NCI-H2029 treated with DMSO at 0.1 percent for 48 hours (cell line): Measurements from ENCODE around the gene CHRNE.
"Not testable (repeated sequence)": the region's sequence is repeated elsewhere in the genome, so short reads cannot be mapped to it uniquely, and the experiment has no call there.

Source experiments
- DNase-seq: peaks from one replicate; lab custom pipeline; 2025; lab: John Stamatoyannopoulos, UW

The CHRNE gene

DNA sequence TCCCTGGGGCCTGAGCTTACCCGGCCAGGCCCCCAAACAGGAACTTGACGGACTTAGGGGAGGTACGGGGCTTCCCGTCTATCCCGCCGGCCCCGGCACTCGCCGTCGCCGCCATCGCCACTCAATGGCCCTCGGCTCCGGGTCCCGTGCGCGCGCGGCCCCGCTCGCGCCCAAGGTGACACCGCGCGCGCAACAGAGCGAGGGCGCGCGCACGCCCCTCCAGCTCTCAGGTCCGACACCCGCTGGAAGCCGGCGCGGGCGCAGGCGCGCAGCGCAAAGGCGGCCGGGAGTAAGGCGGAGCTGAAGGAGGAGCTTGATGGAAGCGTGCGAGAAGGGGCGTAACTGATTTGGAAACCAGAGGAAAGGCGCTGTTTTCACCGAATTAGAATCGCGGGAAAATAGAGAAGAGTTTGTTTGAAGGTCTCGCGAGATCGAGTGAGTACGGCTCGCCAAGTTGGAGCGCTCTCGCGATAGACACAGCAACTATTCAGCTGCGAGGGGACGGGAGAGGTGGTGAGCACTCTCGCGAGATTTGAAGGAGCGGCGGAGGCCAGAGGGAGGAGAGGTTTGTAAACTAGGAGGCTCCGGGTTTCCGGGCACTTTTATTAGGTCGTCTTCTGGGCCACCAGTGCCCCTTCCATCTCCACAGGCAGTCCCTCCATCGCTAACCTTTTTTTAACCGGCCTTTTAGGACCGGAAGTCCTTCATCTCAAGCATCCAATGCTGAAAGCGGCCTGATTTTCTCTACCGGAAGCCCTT lies 37.1 kb upstream of the CHRNE start, which contains the start of the genes RNF167 and SLC25A11:
TSS of gene RNF167 (plus strand) at position 473 of the 759 bp plus-strand sequence. CDS start 642 bp downstream, outside the sequence.
TSS of gene SLC25A11 (minus strand) at position 251 of the 759 bp plus-strand sequence. CDS start at position 115, 136 bp downstream.
- DNase-seq, result peak; percentile 88

DNA sequence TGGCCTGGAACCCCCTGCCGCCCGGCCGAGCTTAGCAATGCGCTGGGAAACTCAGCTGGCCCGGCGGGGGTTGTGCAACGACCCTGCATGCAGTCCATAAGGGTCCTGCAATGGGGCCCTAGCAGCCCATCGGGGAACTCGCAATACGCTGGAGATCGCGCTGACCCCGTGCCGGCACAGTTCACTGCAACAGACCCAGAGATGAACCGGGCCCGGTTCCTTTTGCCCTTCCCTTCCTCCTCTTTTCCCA lies 36.6 kb upstream of the CHRNE start:
- DNase-seq, result no peak

- no peak for DNase-seq
Observed at GRCh38 chr17:4938688-4939545, 36.0 kb upstream of the CHRNE start.

DNA sequence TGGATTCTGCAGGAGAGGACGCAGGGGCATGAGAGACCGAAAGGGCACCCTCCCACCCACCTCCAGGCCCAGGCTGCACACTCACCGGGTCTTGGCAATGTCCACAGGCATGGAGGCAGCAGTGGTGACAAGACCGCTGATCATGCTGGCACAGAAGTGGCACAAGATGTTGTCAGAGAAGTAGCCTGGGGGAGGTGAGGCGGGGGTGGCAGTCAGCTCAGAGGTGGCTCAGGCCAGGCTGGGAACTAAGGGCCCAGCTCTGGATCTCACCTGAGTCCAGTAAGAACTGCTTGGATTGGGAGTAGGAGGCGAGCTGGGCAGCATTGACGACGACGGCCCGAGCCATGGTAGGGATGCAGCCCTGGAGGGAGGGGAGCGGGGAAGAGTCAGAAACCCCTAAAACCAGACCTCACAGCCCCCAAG lies 35.2 kb upstream of the CHRNE start:
- no peak for DNase-seq

GRCh38 chr17:4937553-4937952 lies 34.7 kb upstream of the CHRNE start:
- DNase-seq, result no peak

- no peak for DNase-seq
Observed at GRCh38 chr17:4936436-4936835, 33.5 kb upstream of the CHRNE start.

GRCh38 chr17:4935650-4936049 lies 32.8 kb upstream of the CHRNE start:
- DNase-seq, result no peak

GRCh38 chr17:4934173-4934979 lies 31.5 kb upstream of the CHRNE start:
- DNase-seq, result no peak

DNA sequence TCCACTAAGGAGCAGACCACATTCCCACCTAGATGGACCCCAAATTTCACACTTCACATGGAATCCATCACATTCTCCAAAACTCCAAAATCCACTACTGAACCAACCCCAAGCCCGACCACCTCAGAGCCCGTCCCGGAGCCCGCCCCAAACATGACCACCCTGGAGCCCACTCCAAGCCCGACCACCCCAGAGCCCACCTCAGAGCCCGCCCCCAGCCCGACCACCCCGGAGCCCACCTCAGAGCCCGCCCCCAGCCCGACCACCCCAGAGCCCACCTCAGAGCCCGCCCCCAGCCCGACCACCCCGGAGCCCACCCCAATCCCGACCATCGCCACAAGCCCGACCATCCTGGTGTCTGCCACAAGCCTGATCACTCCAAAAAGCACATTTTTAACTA lies 30.7 kb upstream of the CHRNE start:
- DNase-seq, result no peak

DNA sequence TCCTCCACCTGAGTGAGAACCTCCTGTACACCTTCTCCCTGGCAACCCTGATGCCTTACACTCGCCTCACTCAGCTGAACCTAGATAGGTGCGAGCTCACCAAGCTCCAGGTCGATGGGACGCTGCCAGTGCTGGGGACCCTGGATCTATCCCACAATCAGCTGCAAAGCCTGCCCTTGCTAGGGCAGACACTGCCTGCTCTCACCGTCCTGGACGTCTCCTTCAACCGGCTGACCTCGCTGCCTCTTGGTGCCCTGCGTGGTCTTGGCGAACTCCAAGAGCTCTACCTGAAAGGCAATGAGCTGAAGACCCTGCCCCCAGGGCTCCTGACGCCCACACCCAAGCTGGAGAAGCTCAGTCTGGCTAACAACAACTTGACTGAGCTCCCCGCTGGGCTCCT lies 29.9 kb upstream of the CHRNE start:
- DNase-seq, result no peak

DNA sequence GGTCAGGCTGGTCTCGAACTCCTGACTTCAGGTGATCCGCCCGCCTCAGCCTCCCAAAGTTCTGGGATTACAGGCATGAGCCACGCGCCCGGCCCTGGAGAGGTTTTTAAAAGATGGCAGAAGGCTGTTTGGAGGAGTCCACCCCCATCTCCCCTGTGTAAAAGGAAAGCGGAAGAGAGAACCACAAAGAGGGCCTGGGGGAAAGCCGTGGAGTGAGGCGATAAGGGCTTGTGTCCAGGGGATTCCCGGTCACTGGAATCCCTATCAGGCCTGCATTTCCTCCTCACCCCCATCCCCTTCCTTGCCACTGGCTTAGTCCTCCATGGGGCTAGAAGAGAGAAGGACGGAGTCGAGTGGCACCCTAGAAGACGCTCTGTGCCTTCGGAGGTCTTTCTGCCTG lies 29.1 kb upstream of the CHRNE start, which contains the start of gene GP1BA:
TSS of gene GP1BA (plus strand) at position 315 of the 400 bp plus-strand sequence. CDS start 328 bp downstream, outside the sequence.
- no peak for DNase-seq

DNA sequence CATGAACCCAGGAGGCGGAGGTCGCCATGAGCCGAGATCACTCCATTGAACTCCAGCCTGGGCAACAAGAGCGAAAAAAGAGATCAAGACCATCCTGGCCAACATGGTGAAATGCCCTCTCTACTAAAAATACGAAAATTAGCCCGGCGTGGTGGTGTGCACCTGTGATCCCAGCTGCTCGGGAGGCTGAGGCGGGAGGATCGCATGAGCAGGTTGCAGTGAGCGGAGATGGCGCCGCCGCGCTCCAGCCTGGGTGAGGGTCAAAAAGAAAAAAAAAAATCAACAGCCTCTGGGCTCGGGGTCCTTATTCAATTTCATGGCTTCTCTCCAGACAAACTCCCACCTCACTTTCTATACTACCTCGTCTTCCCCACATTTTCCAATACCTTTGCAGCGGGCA lies 26.0 kb upstream of the CHRNE start:
- no peak for DNase-seq

GRCh38 chr17:4926577-4927335 lies 23.9 kb upstream of the CHRNE start:
- not testable (repeated sequence) for DNase-seq

DNA sequence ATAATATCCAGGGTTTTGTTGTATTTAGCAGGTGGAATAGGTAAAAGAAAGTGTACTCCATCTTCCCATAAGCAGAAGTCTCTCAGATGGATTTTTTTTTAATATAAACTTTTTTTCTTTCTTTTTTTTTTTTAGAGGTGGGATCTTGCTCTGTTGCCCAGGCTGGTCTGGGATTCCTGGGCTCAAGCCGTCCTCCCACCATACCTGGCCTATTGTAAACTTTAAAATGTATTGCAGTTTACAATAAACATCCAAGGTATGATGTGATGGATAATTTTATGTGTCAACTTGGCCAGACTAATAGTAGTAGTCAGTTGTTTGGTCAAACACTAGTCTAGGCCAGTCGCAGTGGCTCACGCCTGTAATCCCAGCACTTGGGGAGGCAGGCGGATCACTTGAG lies 18.4 kb upstream of the CHRNE start:
- DNase-seq, result no peak

- no peak for DNase-seq
Observed at GRCh38 chr17:4920351-4921048, 17.6 kb upstream of the CHRNE start.

DNA sequence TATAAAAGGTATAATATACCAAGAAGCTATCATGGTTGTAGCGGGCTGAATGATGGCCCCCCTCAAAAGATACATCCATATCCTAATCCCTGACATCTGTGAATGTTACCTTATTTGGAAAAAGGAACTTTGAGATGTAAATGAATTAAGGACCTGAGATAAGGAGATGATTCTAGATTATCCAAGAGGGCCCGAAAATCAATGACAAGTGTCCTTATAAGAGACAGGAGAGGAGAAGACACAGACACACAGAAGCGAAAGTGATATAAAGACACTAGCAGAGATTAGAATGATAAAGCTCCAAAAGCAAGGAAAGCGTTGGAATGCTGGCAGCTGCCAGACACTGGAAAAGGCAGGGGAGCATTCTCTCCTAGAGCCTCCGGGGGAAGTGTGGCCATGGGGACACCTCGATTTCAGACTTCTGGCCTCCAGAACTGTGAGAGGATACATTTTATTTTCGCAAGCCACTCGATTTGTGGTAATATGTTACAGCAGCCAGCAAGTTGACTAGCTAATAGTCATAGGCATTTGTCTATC lies 16.7 kb upstream of the CHRNE start:
- no peak for DNase-seq

GRCh38 chr17:4914551-4914950 lies 11.7 kb upstream of the CHRNE start:
- DNase-seq, result not testable (repeated sequence)

GRCh38 chr17:4913994-4914393 lies 11.1 kb upstream of the CHRNE start:
- DNase-seq, result no peak

DNA sequence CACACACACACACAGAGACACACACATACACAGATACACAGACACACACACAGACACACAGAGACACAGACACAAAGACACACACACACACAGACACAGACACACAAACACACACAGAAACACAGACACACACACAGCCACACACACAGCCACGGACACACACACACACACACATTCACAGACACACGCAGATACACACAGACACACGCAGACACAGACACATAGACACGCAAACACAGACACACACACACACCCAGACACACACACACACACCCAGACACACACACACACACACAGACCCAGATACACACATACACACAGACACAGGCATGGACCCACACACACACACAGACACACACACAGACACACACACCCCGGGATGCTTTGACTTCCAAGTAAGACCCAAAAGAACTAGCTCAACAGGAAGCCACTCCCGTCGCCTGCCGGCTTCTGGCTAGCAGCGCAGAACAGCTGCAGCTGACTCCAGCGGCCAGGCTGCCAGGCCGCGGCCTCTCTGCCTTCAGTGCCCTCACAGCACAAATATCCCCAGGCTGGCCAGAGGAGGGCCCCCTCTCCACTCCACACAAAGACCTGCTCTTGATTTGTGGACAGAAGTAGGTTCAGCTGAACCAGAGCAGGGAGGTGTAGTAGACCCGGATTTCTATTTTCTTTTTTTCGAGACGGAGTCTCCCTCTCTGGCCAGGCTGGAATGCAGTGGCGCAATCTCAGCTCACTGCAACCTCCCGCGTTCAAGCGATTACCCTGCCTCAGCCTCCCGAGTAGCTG lies 6.0 kb upstream of the CHRNE start:
- DNase-seq, result peak; percentile 35

DNA sequence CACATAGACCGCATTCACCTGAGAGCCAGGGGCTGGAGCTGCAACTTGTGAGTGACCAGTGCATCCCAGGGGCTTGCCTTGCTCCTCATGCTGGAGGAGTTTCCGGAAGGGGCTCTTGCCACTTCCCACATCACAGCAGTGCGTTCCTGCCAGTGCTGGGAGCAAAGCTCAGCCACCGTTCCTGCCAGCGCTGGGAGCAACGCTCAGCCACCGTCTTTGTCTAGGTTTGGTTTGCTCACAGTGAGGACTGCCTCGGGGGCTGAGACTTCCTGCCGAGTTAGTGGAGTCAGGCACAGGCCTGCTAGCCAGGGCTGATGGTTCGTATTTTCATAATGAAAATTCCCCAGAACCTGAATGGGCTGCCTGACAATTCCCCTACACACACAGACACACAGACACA lies 5.4 kb upstream of the CHRNE start:
- no peak for DNase-seq
